ENCODE data around the gene SPDYE1. TPM values are rescaled to one million over a fixed set of nuclear protein-coding genes. Genes with fewer than 3 reads are reported as not detected.
A peak's percentile ranks its signal among the peaks of the same experiment; 100 is the strongest.

Gene SPDYE1
- total and polyA plus RNA-seq, 2 of the 13 experiments (the other 11 are each of a cell fraction or from before 2014, with no cell fraction given), result not detected

GRCh38 chr7:44044315-44045225, 46.9 kb downstream of the SPDYE1 start, which contains the start of gene DBNL (continued):
- TF ChIP-seq ZNF34 (CRISPR knock-in tag; IDR thresholded peaks at IDR 0.05; ENCODE audit: borderline replicate concordance), result no peak
- peak; percentile 87 for TF ChIP-seq ZNF800 (CRISPR knock-in tag; IDR thresholded peaks at IDR 0.05)
- no peak for TF ChIP-seq DMTF1 (CRISPR knock-in tag; IDR thresholded peaks at IDR 0.05)
- TF ChIP-seq NFKB2 (CRISPR knock-in tag; IDR thresholded peaks at IDR 0.05; ENCODE audit: borderline replicate concordance), result peak; percentile 76; the same call in 1 of the 2 replicates
- TF ChIP-seq ZNF101 (CRISPR knock-in tag; IDR thresholded peaks at IDR 0.05; ENCODE audit: borderline replicate concordance, low read depth), result no peak
- peak; percentile 95 for TF ChIP-seq ZFX (CRISPR knock-in tag; IDR thresholded peaks at IDR 0.05; ENCODE audit: low read depth)
- TF ChIP-seq TFAP4 (IDR thresholded peaks at IDR 0.05; ENCODE audit: borderline replicate concordance, low read depth), result peak; percentile 97
- TF ChIP-seq ZNF672 (CRISPR knock-in tag; IDR thresholded peaks at IDR 0.05), result no peak
- no peak for TF ChIP-seq HOXA9 (CRISPR knock-in tag; IDR thresholded peaks at IDR 0.05; ENCODE audit: borderline replicate concordance)
- TF ChIP-seq SP140L (CRISPR knock-in tag; IDR thresholded peaks at IDR 0.05; ENCODE audit: borderline replicate concordance), result no peak
- peak; percentile 78 for TF ChIP-seq HNRNPK (IDR thresholded peaks at IDR 0.05; ENCODE audit: low read depth, low read length, poor library complexity, severe bottlenecking)
- TF ChIP-seq ZNF547 (CRISPR knock-in tag; IDR thresholded peaks at IDR 0.05), result no peak; the same call in 1 of the 2 replicates
- TF ChIP-seq MED8 (CRISPR knock-in tag; IDR thresholded peaks at IDR 0.05; ENCODE audit: insufficient replicate concordance), result peak; percentile 85
- no peak for TF ChIP-seq ZNF33A (CRISPR knock-in tag; IDR thresholded peaks at IDR 0.05; ENCODE audit: borderline replicate concordance)
- no peak for TF ChIP-seq U2AF2 (IDR thresholded peaks at IDR 0.05; ENCODE audit: low read depth, low read length)
- no peak for TF ChIP-seq TEAD3 (CRISPR knock-in tag; optimal IDR thresholded peaks at IDR 0.05; ENCODE audit: borderline replicate concordance)
- no peak for TF ChIP-seq ATF1 (CRISPR knock-in tag; IDR thresholded peaks at IDR 0.05)
- TF ChIP-seq ZNF468 (CRISPR knock-in tag; IDR thresholded peaks at IDR 0.05), result no peak
- TF ChIP-seq ZNF292 (CRISPR knock-in tag; IDR thresholded peaks at IDR 0.05; ENCODE audit: borderline replicate concordance, low read depth), result no peak
- TF ChIP-seq ZNF513 (CRISPR knock-in tag; conservative IDR thresholded peaks at IDR 0.05), result no peak
- no peak for TF ChIP-seq PAF1 (CRISPR knock-in tag; IDR thresholded peaks at IDR 0.05)
